ENCODE data around the gene KRTAP10-2. TPM values are rescaled to one million over a fixed set of nuclear protein-coding genes. Genes with fewer than 3 reads are reported as not detected.
A peak's percentile ranks its signal among the peaks of the same experiment; 100 is the strongest.

The KRTAP10-2 gene
- total RNA-seq, 2 experiments from 2014 or later = not detected

GRCh38 chr21:44539991-44540666 is 11.2 kb downstream of the KRTAP10-2 start, which contains the start of gene KRTAP10-1:
TSS of gene KRTAP10-1 (minus strand) at chr21:44540195. CDS start at chr21:44540150, 45 bp downstream.
- Mint-ChIP-seq H3K4me1 (ENCODE audit: low read depth) (no peaks in the 10 kb centered on the region), H3K27ac (no peak within 1 kb of the TSS), H3K9me3 (ENCODE audit: insufficient read depth) (no peaks in the 10 kb centered on the region), H3K27me3 (ENCODE audit: low read depth) (no peaks in the 10 kb centered on the region), H3K4me3 (no peak within 1 kb of the TSS), H3K36me3 (ENCODE audit: low read depth) (no peaks in the 10 kb centered on the region)
- ChIA-PET POLR2A (no interaction called here), CTCF (no interaction called here)
- ATAC-seq = no peak
- peak; percentile 12 for DNase-seq

GRCh38 chr21:44539046-44539445 is 12.3 kb downstream of the KRTAP10-2 start:
- no peaks in the 10 kb centered on the region for H3K36me3 Mint-ChIP-seq (ENCODE audit: low read depth)
- no peak overlapping the region for H3K4me3 Mint-ChIP-seq
- no peaks in the 10 kb centered on the region for H3K9me3 Mint-ChIP-seq (ENCODE audit: insufficient read depth)
- ChIA-PET POLR2A (interaction anchor here (0.7 kb wide), 1 partner anchor 601 kb away, joined by 3 read pairs; no protein-coding TSS in a partner anchor), CTCF (no interaction called here)
- no peak for DNase-seq
- no peak overlapping the region for H3K27ac Mint-ChIP-seq
- no peaks in the 10 kb centered on the region for H3K4me1 Mint-ChIP-seq (ENCODE audit: low read depth)
- peaks cover 3% of the 10 kb centered on the region for H3K27me3 Mint-ChIP-seq (ENCODE audit: low read depth)
- no peak for ATAC-seq

GRCh38 chr21:44537930-44538911 is 13.1 kb downstream of the KRTAP10-2 start:
- Mint-ChIP-seq H3K27ac (no peak overlapping the region), H3K9me3 (ENCODE audit: insufficient read depth) (no peaks in the 10 kb centered on the region), H3K36me3 (ENCODE audit: low read depth) (no peaks in the 10 kb centered on the region), H3K27me3 (ENCODE audit: low read depth) (peaks cover 3% of the 10 kb centered on the region), H3K4me3 (no peak overlapping the region), H3K4me1 (ENCODE audit: low read depth) (no peaks in the 10 kb centered on the region)
- POLR2A ChIA-PET = interaction anchor here (0.7 kb wide), 1 partner anchor 602 kb away, joined by 3 read pairs; no protein-coding TSS in a partner anchor
- CTCF ChIA-PET = interaction anchor here (1.5 kb wide), 1 partner anchor 256 kb away, joined by 9 read pairs; no protein-coding TSS in a partner anchor
- ATAC-seq (no peak), DNase-seq (no peak)

GRCh38 chr21:44535963-44536362 is 15.3 kb downstream of the KRTAP10-2 start:
- Mint-ChIP-seq H3K27me3 (ENCODE audit: low read depth) (peaks cover 3% of the 10 kb centered on the region), H3K27ac (no peak overlapping the region)
- POLR2A ChIA-PET = interaction anchor here (0.6 kb wide), 1 partner anchor 21 kb away, joined by 3 read pairs; no protein-coding TSS in a partner anchor

GRCh38 chr21:44534688-44535087 is 16.6 kb downstream of the KRTAP10-2 start:
- CTCF ChIA-PET = no interaction called here

More at GRCh38 chr21:44535963-44536362, 15.3 kb downstream of the KRTAP10-2 start:
- DNase-seq = no peak
- no peaks in the 10 kb centered on the region for H3K4me1 Mint-ChIP-seq (ENCODE audit: low read depth)
- H3K36me3 Mint-ChIP-seq (ENCODE audit: low read depth) = no peaks in the 10 kb centered on the region
- CTCF ChIA-PET = interaction anchor here (0.6 to 1.5 kb wide), 3 partner anchors 26 to 83 kb away, joined by 3 to 5 read pairs (median 3); no protein-coding TSS in a partner anchor
- no peak for ATAC-seq
- no peak overlapping the region for H3K4me3 Mint-ChIP-seq
- H3K9me3 Mint-ChIP-seq (ENCODE audit: insufficient read depth) = no peaks in the 10 kb centered on the region

GRCh38 chr21:44533891-44534627 is 17.2 kb downstream of the KRTAP10-2 start:
- ATAC-seq = no peak
- Mint-ChIP-seq H3K4me1 (ENCODE audit: low read depth) (no peaks in the 10 kb centered on the region), H3K27ac (no peak overlapping the region), H3K27me3 (ENCODE audit: low read depth) (peaks cover 3% of the 10 kb centered on the region), H3K4me3 (no peak overlapping the region), H3K9me3 (ENCODE audit: insufficient read depth) (no peaks in the 10 kb centered on the region), H3K36me3 (ENCODE audit: low read depth) (no peaks in the 10 kb centered on the region)
- no peak for DNase-seq
- POLR2A ChIA-PET = no interaction called here
- CTCF ChIA-PET = no interaction called here

More at GRCh38 chr21:44534688-44535087, 16.6 kb downstream of the KRTAP10-2 start:
- ATAC-seq = no peak
- POLR2A ChIA-PET = no interaction called here
- Mint-ChIP-seq H3K4me1 (ENCODE audit: low read depth) (no peaks in the 10 kb centered on the region), H3K4me3 (no peak overlapping the region), H3K9me3 (ENCODE audit: insufficient read depth) (no peaks in the 10 kb centered on the region), H3K27ac (no peak overlapping the region), H3K36me3 (ENCODE audit: low read depth) (no peaks in the 10 kb centered on the region), H3K27me3 (ENCODE audit: low read depth) (peaks cover 3% of the 10 kb centered on the region)
- DNase-seq = no peak

- no peak overlapping the region for H3K27ac Mint-ChIP-seq
- H3K4me1 Mint-ChIP-seq (ENCODE audit: low read depth) = no peaks in the 10 kb centered on the region
- DNase-seq (no peak), ATAC-seq (no peak)
- no peak overlapping the region for H3K4me3 Mint-ChIP-seq
- H3K27me3 Mint-ChIP-seq (ENCODE audit: low read depth) = peaks cover 3% of the 10 kb centered on the region
- ChIA-PET POLR2A (no interaction called here), CTCF (no interaction called here)
- no peaks in the 10 kb centered on the region for H3K9me3 Mint-ChIP-seq (ENCODE audit: insufficient read depth)
- H3K36me3 Mint-ChIP-seq (ENCODE audit: low read depth) = no peaks in the 10 kb centered on the region
Measured at GRCh38 chr21:44533121-44533890, 18.0 kb downstream of the KRTAP10-2 start.

GRCh38 chr21:44532712-44533111 is 18.6 kb downstream of the KRTAP10-2 start:
- H3K27me3 Mint-ChIP-seq (ENCODE audit: low read depth) = peaks cover 3% of the 10 kb centered on the region
- ChIA-PET CTCF (no interaction called here), POLR2A (no interaction called here)
- H3K9me3 Mint-ChIP-seq (ENCODE audit: insufficient read depth) = no peaks in the 10 kb centered on the region
- DNase-seq = no peak
- no peak overlapping the region for H3K27ac Mint-ChIP-seq
- no peaks in the 10 kb centered on the region for H3K4me1 Mint-ChIP-seq (ENCODE audit: low read depth)
- no peak overlapping the region for H3K4me3 Mint-ChIP-seq
- no peaks in the 10 kb centered on the region for H3K36me3 Mint-ChIP-seq (ENCODE audit: low read depth)
- no peak for ATAC-seq

GRCh38 chr21:44531606-44532564 is 19.4 kb downstream of the KRTAP10-2 start:
- H3K36me3 Mint-ChIP-seq (ENCODE audit: low read depth) = no peaks in the 10 kb centered on the region
- no peaks in the 10 kb centered on the region for H3K9me3 Mint-ChIP-seq (ENCODE audit: insufficient read depth)
- no peak overlapping the region for H3K4me3 Mint-ChIP-seq
- H3K27ac Mint-ChIP-seq = no peak overlapping the region
- no peaks in the 10 kb centered on the region for H3K4me1 Mint-ChIP-seq (ENCODE audit: low read depth)
- peaks cover 3% of the 10 kb centered on the region for H3K27me3 Mint-ChIP-seq (ENCODE audit: low read depth)
- CTCF ChIA-PET = no interaction called here
- POLR2A ChIA-PET = no interaction called here
- no peak for ATAC-seq
- DNase-seq = no peak

- ChIA-PET POLR2A (no interaction called here), CTCF (no interaction called here)
- no peak for ATAC-seq
- no peak for DNase-seq
- Mint-ChIP-seq H3K27me3 (ENCODE audit: low read depth) (peaks cover 3% of the 10 kb centered on the region), H3K27ac (no peak overlapping the region), H3K9me3 (ENCODE audit: insufficient read depth) (no peaks in the 10 kb centered on the region), H3K4me1 (ENCODE audit: low read depth) (no peaks in the 10 kb centered on the region), H3K36me3 (ENCODE audit: low read depth) (no peaks in the 10 kb centered on the region), H3K4me3 (no peak overlapping the region)
Measured at GRCh38 chr21:44530903-44531605, 20.3 kb downstream of the KRTAP10-2 start.
